GM13976 (cell line): ENCODE measurements around the gene KCNH8.

Source experiments
- DNase-seq: peaks from one replicate; pipeline ENCODE4 v3.0.0; 2012; ENCODE audit warnings: low spot score
- CTCF ChIP-seq: IDR thresholded peaks from 2 replicates; pipeline ENCODE4 v1.5.1; 2012; ENCODE audit warnings: borderline replicate concordance, mild to moderate bottlenecking; ENCODE audit not compliant: insufficient read depth; ENCODE audit errors: extremely low read depth, missing control alignments, control extremely low read depth
- in situ Hi-C: fragments of 300-500 bp; cut with MboI; formaldehyde crosslinking; loops from one replicate; pipeline ENCODE4 v1.12.0; 2022; ENCODE audit warnings: low sequenced_read_pairs, mixed read lengths, inconsistent platforms; ENCODE audit not compliant: unreplicated experiment

The KCNH8 gene

DNA sequence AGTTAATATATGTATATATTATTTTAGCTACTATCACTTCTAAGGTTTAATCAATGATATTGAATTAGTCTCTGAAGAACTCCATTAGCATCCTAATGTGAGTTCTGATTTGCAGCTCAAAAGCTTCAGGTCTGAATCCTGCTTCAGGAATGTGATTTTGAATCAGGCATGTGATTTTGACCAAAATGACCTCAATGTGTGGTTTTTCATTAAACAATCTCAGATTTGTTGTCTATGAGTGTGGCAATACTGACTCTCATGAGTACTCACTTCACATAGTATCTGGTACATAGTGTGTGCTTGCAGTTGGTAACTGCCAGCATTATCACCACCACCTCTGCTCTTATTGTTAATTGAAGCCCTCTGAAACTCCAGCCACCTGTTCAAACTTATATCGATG is 251.0 kb downstream of the KCNH8 start:
- DNase-seq, result no peak
- no peak for TF ChIP-seq CTCF
- in situ Hi-C loops, result no loop called here

DNA sequence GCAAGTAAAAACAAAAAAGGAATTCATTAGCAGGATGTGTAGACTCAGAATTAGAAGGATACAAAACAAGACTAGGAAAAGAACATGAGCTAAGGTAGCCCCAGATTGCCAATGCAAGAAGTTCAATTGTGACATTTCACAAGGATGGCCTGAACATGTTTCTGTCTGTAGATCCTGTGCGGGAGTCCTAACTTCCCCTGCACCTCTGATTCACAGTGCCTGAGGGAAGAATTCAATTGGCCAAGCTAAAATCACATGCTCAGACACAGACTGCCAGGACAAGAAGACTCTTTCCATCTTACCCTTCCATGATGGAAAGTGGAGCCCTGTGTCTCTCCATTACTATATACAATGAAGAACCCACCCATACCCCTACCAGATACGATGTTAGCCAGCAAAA is 251.5 kb downstream of the KCNH8 start:
- no peak for DNase-seq
- in situ Hi-C loops, result no loop called here
- no peak for TF ChIP-seq CTCF

DNA sequence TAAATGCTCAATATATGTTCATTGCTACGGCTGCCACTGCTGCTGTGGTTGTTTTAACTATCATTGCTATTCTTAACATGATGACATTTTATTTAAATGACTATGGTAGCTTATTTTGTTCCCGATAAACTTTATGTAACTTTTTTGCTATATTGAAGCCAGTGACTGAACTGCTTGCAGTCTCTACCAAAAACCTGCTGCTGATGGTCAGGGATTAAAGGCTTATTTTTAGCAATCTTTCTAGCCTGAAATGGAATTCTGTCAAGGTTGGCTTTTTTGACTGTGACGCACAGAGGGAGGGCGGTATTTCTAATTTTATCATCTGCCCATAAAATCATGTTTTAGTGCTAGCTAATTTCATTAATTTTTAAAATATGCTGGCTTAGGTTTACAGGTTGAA is 271.8 kb downstream of the KCNH8 start:
- DNase-seq, result no peak
- no peak for TF ChIP-seq CTCF
- in situ Hi-C loops, result no loop called here

DNA sequence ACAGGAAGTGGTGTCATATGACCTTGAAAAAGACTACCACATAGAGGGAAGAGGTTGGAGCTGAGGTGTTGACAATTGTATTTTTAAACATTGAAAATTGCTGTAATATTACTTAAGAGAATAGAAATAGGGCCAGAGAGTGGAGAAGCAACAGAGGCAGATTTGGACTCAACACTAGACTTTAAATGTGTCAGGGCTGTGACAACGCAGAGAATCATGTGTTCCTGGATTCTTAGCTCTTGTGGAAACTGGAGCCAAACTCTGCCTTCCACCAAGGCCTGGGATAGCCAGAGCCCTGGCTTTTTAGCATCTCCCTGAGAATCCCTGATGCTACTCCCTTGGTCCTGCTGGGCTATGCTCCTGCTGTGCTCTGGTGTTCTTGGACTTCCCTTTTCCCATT is 277.5 kb downstream of the KCNH8 start:
- in situ Hi-C loops, result no loop called here
- TF ChIP-seq CTCF, result no peak
- no peak for DNase-seq

- in situ Hi-C loops, result no loop called here
- DNase-seq, result no peak
- no peak for TF ChIP-seq CTCF
Observed at GRCh38 chr3:19427422-19428149, 279.3 kb downstream of the KCNH8 start.

DNA sequence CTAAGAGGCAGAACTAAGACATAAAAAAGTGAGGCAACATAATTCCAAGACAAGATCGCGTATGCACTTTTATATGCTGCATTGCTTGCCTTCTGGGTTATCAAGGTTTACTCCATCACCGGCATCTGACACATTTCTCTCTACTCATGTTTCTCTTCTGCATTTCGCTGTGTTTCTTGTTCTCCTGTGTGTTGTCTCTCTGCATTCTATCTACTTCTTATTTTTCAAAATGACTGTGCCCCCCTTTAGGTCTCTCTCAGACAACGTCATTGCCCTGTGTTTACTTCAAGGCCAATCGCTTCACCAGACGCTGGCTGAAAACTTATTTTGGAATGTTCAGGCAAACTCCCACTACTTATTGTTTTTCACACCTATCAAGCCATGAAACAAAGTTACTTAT is 280.4 kb downstream of the KCNH8 start:
- no peak for TF ChIP-seq CTCF
- in situ Hi-C loops, result no loop called here
- no peak for DNase-seq
